Activated CD4-positive, alpha-beta T cell treated with anti-CD3 and anti-CD28 coated beads, Interleukin-2, amount 50 U/mL, for 24 hours (primary cell): ENCODE data around the gene LACRT.
"Not testable (repeated sequence)": the region's sequence is repeated elsewhere in the genome, so short reads cannot be mapped to it uniquely, and the experiment has no call there.

Experiments
- DNase-seq, 2 donors: peaks; one replicate each; pipeline ENCODE4 v3.0.0-alpha.2; 2020; ENCODE audit warnings: low read depth in 1 of 2, low spot score in 1 of 2

Gene LACRT

GRCh38 chr12:54639112-54639511 is 4.4 kb upstream of the LACRT start:
- not testable (repeated sequence) for DNase-seq

- no peak for DNase-seq
These were observed 2.5 kb downstream of the LACRT start for GRCh38 chr12:54631988-54632728.

GRCh38 chr12:54631551-54631950 is 3.1 kb downstream of the LACRT start:
- DNase-seq, result no peak

GRCh38 chr12:54629925-54630324 is 4.8 kb downstream of the LACRT start:
- no peak for DNase-seq

GRCh38 chr12:54628186-54628846 is 6.4 kb downstream of the LACRT start:
- DNase-seq, result no peak

- DNase-seq, result no peak
These were observed 7.4 kb downstream of the LACRT start for GRCh38 chr12:54627304-54627703.

GRCh38 chr12:54625598-54625997 is 9.1 kb downstream of the LACRT start:
- DNase-seq, result no peak

GRCh38 chr12:54624315-54625279 is 10.1 kb downstream of the LACRT start:
- no peak for DNase-seq

- DNase-seq, result no peak
These were observed 12.1 kb downstream of the LACRT start for GRCh38 chr12:54622463-54623183.

- DNase-seq, result no peak
These were observed 17.6 kb downstream of the LACRT start for GRCh38 chr12:54616933-54617680.

GRCh38 chr12:54612225-54612750 is 22.4 kb downstream of the LACRT start:
- no peak for DNase-seq

GRCh38 chr12:54611715-54612149 is 23.0 kb downstream of the LACRT start:
- no peak for DNase-seq

GRCh38 chr12:54608769-54609168 is 25.9 kb downstream of the LACRT start:
- DNase-seq, result no peak

- no peak for DNase-seq
These were observed 26.5 kb downstream of the LACRT start for GRCh38 chr12:54608156-54608555.

GRCh38 chr12:54606556-54606955 is 28.1 kb downstream of the LACRT start:
- no peak for DNase-seq

GRCh38 chr12:54605138-54605970 is 29.3 kb downstream of the LACRT start:
- DNase-seq, result no peak

- DNase-seq, result no peak
These were observed 30.3 kb downstream of the LACRT start for GRCh38 chr12:54604436-54604835.

- DNase-seq, result no peak
These were observed 30.8 kb downstream of the LACRT start for GRCh38 chr12:54603872-54604271.

GRCh38 chr12:54603173-54603814 is 31.4 kb downstream of the LACRT start:
- peak; percentile 24 to 43 for DNase-seq
